GM12865 (cell line): ENCODE results near the gene BCL7A.

Experiments used
- DNase-seq: peaks from one replicate; pipeline ENCODE4 v3.0.0; 2010; ENCODE audit warnings: low read depth
- H3K4me3 ChIP-seq: 2 replicates; pipeline ENCODE4 v1.5.1; 2011; ENCODE audit warnings: mild to moderate bottlenecking, low read depth, low read length, control low read depth
- TF ChIP-seq, protein P1 (sequence below): IDR thresholded peaks from 2 replicates; pipeline ENCODE4 v1.5.1; 2011; ENCODE audit warnings: low read length, control low read depth, low read depth, inconsistent platforms; ENCODE audit not compliant: insufficient read depth; ENCODE audit errors: missing control alignments

The BCL7A gene

DNA sequence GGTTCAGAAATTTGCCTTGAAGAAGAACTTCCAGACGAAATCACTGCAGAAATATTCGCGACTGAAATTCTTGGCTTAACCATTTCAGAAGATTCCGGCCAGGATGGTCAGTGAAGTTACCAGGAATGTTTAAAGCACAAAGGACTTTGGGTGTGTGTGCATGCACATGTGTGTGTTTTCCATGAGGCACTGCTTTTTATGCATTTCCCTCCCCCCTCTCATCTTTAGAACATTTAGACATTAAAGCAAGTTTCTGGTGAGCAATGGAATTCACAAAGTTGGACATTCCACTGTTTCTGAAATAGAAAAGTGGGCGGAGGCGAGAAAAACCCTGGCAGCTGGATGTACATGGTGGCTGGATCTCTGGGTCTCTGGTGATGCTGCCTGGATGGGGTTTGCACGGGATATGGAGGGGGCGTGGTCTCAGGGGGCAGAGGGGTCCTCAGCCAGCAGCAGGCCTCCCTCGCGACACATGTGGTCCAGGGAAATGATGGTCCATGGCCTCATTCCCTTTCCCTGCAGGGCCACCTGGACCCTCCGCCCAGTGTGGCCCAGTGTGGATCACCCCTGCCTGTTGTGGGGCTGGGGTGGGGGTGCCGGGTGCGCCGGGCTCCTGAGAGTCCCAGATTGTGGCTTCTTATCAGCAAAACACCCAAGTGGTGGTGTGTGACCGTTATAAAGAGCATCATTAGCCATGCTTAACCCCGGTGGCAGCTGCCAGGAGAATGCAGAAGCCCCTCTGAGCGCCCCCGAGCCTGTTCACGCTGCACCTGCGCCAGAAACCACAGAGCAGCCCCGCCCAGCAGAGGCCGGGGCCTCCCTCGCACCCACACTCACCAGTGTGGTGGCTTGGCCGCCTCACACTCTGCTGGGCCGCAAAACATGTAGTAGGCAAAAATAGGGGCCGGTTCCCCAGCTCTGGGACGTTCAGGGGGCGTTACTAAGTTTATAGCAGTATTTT is 17.8 kb upstream of the BCL7A start:
- TF ChIP-seq, protein P1, sequence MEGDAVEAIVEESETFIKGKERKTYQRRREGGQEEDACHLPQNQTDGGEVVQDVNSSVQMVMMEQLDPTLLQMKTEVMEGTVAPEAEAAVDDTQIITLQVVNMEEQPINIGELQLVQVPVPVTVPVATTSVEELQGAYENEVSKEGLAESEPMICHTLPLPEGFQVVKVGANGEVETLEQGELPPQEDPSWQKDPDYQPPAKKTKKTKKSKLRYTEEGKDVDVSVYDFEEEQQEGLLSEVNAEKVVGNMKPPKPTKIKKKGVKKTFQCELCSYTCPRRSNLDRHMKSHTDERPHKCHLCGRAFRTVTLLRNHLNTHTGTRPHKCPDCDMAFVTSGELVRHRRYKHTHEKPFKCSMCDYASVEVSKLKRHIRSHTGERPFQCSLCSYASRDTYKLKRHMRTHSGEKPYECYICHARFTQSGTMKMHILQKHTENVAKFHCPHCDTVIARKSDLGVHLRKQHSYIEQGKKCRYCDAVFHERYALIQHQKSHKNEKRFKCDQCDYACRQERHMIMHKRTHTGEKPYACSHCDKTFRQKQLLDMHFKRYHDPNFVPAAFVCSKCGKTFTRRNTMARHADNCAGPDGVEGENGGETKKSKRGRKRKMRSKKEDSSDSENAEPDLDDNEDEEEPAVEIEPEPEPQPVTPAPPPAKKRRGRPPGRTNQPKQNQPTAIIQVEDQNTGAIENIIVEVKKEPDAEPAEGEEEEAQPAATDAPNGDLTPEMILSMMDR, result no peak
- H3K4me3 ChIP-seq, result no peak overlapping the region
- no peak for DNase-seq

DNA sequence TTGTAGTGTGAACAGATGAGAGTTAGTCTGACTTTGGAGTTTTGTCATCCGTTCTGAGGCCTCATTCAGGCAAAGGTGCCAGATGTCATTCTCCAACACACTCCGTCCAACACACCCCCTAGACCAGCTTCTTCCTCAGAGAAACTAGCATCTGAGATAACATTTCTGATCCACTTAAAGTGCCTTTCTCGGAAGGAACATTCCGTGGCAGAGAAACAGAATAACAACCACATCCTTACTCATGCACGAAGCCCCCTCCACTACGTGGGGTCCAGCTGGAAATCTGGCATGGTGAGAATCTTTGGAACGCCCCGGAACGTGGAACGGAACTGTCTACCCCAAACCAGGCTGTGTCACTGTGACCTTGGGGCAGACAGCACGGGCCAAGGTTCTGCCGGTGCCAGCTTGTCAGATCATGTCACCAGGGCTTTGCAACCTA is 17.0 kb upstream of the BCL7A start:
- no peak for DNase-seq
- H3K4me3 ChIP-seq, result no peak overlapping the region
- TF ChIP-seq, protein P1, result no peak

GRCh38 chr12:122005252-122005776 is 16.4 kb upstream of the BCL7A start:
- no peak for DNase-seq
- H3K4me3 ChIP-seq, result no peak overlapping the region
- TF ChIP-seq, protein P1, result no peak

- DNase-seq, result no peak
- TF ChIP-seq, protein P1, result no peak
- H3K4me3 ChIP-seq, result no peak overlapping the region
Observed at GRCh38 chr12:122006186-122006926, 15.3 kb upstream of the BCL7A start.

- H3K4me3 ChIP-seq, result no peak overlapping the region
- TF ChIP-seq, protein P1, result no peak
- DNase-seq, result no peak
Observed at GRCh38 chr12:122009741-122010140, 11.9 kb upstream of the BCL7A start.

- TF ChIP-seq, protein P1, result no peak
- no peak for DNase-seq
- no peak overlapping the region for H3K4me3 ChIP-seq
Observed at GRCh38 chr12:122012184-122012583, 9.5 kb upstream of the BCL7A start.
